ENCODE data around the gene ERCC8.
"Not testable (repeated sequence)": the region's sequence is repeated elsewhere in the genome, so short reads cannot be mapped to it uniquely, and the experiment has no call there.

Gene ERCC8

DNA sequence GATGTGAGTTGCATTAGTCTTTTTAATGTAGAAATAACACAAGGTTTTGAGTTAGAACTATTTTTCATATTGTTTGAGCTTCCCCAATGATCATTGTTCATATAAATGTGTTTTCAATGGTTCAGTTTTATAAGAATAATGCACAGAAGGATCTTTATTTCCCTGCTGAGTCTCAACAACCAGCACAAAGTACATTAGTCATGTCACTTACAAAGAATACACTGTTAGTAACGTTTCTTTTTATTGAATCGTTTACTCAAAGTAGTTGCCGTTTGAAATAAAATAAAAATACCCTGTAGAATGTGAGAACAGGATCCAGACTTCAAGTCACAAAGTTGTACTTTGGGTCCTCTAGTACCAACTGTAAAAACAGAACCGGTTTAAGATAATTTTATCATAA, 41.5 kb downstream of the ERCC8 start:
- no peak for DNase-seq

DNA sequence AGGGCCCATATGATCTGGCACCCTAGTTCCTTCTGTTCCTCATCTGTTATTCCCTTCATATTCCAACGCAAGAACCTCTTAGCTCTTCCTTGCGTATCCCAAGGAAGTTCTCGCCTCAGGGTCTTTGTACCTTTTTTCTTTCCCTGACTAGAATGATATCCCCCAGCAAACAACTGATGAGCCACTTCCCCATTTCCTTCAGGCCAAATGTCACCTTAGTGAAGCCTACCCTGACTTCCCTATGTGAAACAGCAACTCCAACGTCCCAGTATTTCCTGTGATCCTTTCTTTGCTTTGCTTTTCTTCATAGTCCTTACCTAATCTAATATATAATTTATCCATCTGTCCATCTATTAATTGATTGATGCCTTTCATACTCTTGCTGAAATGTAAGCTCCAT, 47.9 kb downstream of the ERCC8 start:
- DNase-seq: peak in 1 of 2 experiments; percentile 1

DNA sequence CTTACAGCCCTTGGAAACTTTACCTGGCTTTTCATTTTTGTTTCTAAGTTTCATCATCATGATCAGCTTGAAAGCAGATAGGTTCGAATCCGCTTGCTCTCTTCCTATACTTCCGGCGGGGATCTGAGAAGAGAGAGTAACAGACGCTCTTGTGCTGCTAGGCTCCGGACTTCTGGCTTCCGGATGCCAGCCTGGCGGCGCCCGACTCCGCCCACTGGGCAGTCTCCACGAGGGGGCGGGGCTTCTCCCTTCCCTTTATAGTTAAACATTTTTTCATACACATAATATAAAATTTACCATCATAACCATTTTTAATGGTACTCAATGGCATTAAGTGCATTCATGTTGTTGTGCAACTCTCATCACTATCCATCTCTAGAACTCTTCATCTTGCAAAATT, 51.3 kb downstream of the ERCC8 start:
- DNase-seq: no peak

DNA sequence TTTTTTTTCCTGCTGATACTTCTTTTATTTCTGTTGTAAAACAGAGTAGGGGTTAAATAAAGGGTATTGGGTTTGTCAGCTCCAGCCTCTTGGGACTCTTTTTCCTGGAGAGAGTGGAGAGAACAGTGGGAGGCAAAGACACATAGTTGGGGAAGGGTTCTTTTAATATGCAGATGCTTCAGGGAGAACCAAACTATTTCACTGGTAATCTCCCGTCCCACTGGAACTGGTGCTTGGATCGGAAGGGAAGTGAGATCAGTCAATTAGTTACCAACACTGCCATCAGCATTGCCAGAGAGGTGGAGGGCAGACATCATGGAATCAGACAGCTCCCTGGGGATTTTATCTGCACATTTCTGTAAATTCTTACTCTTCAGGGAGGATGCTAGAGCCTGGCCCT, 53.2 kb downstream of the ERCC8 start:
- DNase-seq: no peak

DNA sequence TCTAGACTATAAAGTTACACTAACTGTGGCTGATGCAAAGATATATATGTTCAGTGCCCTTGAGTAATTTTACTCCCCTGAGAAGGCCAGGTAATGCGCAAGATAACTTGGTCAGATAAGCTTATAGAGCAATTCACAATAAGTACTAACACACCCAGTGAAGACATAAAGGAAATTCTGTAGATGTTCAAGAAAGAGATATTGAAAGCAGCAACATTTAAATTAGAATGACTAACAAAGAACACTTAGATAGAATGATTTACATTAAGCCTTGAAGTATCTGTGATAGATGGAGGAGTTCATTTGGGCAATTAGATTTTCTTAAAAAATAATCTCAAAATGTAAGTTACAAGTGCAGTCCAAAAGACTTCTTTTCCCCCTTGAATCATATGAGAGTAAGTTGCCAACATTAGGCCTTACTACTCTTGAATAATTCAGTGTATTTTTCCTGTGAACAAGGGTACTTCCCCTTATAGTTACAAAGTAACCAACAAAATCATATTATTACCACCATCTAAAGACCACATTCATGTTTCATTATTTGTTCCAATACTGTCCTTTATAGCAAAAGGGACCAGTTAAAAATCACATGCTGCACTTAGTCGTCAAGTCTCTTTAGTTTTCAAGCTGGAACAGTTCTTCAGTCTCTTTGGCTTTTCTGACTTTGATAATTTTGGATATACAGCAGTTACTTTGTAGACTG, 56.4 kb downstream of the ERCC8 start:
- no peak for DNase-seq

DNA sequence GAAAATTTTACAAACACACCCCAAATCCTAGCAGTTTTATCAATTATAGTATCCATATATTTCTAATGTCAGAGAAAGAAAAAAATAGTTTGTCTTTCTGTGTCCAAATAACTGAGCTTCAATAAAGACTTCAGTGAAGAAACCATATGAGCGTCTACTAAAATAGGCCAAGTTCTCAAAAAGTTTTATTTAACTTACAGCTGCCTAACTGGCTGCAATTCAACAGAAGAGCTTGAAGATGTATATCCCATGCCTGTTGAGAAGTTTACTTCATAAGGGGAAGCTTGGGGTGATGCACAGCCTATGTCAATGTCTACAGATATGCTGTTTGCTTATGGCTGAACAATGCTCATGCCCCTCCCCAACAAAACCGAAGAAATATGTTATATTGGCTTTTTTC, 57.1 kb downstream of the ERCC8 start:
- DNase-seq: no peak

GRCh38 chr5:60887096-60887495, 57.8 kb downstream of the ERCC8 start:
- DNase-seq: no peak

DNA sequence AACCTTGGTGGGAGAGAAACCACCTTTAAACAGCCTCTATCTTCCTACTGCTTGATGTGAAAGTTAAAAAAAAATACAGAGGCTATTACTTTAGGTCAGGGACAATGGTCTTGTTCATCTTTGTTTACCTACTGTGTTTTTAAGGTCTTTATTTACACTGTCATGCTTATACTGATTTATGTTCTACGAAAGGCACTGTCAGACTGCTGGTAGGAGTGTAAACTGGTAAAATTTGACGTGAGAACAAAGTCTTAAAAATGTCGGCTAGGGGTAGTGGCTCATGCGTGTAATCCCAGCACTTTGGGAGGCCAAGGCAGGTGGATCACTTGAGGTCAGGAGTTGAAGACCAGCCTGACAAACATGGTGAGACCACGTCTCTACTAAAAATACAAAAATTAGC, 58.7 kb downstream of the ERCC8 start:
- no peak for DNase-seq

DNA sequence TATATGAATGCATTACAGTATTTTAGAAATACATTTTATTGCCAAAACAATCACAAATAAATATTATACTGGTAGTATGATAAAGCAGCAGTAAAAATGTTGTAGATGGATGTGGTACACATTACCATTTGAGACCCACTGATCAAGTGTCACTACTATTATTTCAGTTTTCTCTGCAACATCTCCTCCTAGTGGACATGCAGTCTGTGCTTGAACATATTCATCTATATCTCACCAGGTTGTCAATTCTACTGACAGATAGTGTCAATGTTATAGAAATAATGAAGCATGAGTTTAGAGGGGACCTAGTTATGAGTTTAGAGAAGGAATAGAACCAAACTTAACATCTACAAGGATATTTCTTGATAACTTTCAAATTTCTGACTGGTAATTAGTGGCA, 61.6 kb downstream of the ERCC8 start:
- peak; percentile 23 to 36 for DNase-seq

DNA sequence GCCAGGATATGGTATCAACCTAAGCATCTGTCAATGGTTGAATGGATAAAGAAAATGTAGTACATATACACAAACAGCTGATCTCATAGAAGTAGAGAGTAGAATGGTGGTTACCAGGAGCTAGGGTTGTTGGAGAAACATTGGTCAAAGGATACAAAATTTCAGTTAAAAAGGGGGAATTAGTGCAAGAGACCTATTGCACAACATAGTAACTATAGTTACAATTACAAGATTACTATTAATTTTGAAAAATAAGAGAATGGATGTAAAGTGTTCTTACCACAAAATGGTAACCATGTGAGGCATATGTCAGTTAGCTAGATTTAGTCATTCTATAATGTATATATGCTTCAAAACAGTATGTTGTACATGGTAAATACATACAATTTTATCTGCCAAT, 72.0 kb downstream of the ERCC8 start:
- no peak for DNase-seq

DNA sequence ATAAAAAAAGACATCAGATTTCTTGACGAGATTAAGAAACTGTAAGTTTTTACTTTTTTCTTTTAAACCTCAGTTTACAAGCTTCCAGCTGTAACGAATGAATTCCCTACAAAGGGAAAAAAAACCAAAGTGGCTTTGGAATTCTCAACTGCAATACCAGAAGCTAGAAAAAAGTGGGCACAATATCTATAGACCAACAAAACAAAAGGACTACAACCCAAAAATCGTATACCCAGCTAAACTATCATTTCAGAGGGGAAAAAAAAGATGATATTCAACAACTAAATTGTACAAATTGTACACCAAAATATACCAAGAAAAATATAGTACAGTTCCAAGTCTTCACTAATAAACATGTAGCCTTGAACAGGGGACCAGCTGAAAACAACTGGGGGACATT, 74.0 kb downstream of the ERCC8 start:
- DNase-seq: no peak

DNA sequence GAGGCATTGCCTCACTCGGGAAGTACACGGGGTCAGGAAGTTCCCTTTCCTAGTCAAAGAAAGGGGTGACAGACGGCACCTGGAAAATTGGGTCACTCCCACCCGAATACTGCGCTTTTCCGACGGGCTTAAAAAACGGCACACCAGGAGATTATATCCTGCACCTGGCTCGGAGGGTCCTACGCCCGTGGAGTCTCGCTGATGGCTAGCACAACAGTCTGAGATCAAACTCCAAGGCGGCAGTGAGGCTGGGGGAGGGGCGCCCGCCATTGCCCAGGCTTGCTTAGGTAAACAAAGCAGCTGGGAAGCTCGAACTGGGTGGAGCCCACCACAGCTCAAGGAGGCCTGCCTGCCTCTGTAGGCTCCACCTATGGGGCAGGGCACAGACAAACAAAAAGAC, 84.3 kb downstream of the ERCC8 start:
- DNase-seq: not testable (repeated sequence)

DNA sequence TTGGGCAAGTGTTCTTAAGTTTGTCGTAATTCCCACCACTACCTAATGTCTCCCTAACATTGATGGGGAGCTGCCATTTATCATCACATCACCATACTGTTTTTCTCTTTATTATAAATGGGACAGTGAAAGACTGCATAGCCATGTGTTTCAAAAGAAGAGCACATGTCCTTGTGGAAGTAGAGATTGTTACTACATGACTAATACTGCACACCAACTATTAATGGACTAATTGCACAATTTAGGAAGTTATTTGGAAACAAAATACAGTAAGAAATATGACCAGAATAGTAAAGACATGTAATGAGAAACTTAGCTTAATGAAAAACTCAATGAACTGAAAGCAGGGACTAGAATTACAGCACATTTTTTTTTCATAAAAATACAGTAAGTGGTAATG, 88.8 kb downstream of the ERCC8 start:
- no peak for DNase-seq

DNA sequence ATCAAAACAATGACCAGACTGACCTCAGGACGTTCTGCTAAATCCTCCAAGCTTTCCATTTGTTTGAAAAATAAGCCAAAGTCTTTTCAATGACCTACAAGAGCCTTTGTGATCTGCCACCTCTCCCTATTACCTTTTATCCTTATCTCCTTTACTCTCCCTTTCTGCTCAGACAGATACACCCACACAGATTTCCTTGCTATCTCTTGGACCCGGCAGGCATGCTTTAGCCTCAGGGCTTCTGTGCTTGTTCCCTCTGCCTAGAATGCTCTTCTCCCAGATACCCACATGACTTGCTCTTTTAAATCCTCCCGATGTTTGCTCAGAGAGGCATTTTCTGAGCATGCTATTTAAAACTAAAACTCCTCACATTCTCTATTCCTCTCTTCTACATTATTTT, 91.9 kb downstream of the ERCC8 start:
- DNase-seq: no peak

GRCh38 chr5:60852317-60852716, 92.6 kb downstream of the ERCC8 start:
- no peak for DNase-seq

GRCh38 chr5:60851626-60852025, 93.2 kb downstream of the ERCC8 start:
- DNase-seq: no peak

- no peak for DNase-seq
These were observed 98.6 kb downstream of the ERCC8 start for GRCh38 chr5:60846298-60846697.

DNA sequence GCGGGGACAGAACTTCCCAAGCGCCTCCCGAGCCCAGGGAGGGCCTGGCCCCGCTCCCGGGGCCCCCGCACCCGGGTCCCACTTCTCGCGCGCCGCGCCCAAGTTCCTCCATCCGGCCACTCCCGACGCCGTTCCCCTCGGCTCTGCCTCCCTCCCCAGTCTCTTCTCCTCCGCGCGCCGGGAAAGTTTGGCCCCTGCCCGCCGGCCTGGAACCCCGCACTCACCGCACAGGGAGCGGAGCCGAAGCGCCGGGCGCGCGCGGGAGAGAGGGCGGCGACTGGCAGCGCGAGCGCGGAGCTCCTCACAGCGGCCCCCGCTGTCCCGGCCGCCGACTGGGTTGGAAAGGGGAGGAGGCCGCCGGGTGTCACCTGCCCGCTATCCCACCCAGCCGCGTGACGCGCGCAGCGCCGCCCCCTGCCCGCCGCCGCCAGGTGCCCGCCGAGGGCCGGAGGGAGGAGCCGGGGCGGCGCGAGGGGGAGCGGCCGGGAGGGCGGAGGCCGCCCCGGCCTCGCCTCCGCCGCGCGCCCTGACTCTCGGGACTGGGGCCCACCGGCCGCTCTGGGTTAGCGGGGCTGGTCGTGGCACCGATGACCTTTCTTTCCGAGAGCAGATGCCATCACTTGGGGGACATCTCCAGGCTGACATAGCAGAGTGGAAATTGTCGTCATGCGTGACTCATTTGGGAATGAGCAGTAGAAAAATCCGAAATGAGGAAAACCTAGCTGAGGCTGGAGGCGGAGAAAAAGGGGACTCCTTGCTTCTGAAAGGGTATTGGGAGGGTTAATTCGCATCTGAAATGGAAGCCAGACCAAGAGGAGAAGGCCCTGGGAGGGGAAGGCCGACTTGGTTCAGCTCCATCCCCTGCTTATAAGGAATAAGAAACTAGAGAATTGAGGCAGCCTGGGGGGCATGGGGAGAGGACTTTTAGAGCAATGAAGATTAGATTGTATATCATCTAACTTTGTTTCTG, 100.6 kb downstream of the ERCC8 start, which contains the start of gene ELOVL7:
TSS of gene ELOVL7 (minus strand) at position 334 of the 970 bp plus-strand sequence. CDS start 56,872 bp downstream, outside the sequence.
- DNase-seq: peak; percentile 63 to 67

- DNase-seq: peak in 1 of 2 experiments; percentile 16
These were observed 101.4 kb downstream of the ERCC8 start for GRCh38 chr5:60843386-60843935.

GRCh38 chr5:60842871-60843385, 101.9 kb downstream of the ERCC8 start:
- DNase-seq: no peak

- no peak for DNase-seq
These were observed 103.5 kb downstream of the ERCC8 start for GRCh38 chr5:60841361-60841760.

GRCh38 chr5:60836131-60836530, 108.7 kb downstream of the ERCC8 start:
- DNase-seq: no peak

GRCh38 chr5:60835554-60835953, 109.3 kb downstream of the ERCC8 start:
- no peak for DNase-seq
